Breast epithelium (tissue), 3 donors: Measurements from ENCODE around the gene SSTR5.

Source experiments
- CTCF ChIP-seq, 3 donors: fragments of 450-650 bp; IDR thresholded peaks; one replicate each; pipeline ENCODE4 v1.5.1; 2016 to 2017; ENCODE audit warnings: antibody characterized with exemption in 3 of 3, mild to moderate bottlenecking in 3 of 3, moderate library complexity in 3 of 3
- POLR2AphosphoS5 ChIP-seq, 3 donors: sonication (generic); formaldehyde crosslinking; IDR thresholded peaks; one replicate each; pipeline ENCODE4 v1.6.1; 2017; ENCODE audit warnings: antibody characterized with exemption in 3 of 3

- TF ChIP-seq POLR2AphosphoS5 (IDR thresholded peaks at IDR 0.05) (no peak), CTCF (IDR thresholded peaks at IDR 0.05) (no peak)
These were observed at the start of gene SSTR5 for GRCh38 chr16:1072526-1073261.
